ENCODE results near the gene ZNF230. TPM values are rescaled to one million over a fixed set of nuclear protein-coding genes. Genes with fewer than 3 reads are reported as not detected.

Gene ZNF230
- total and polyA plus RNA-seq, 9 of the 15 experiments (the other 6 are each of a cell fraction or from before 2014, with no cell fraction given): 1.3 to 4.0 (median 2.2) TPM

GRCh38 chr19:44051650-44052402 is 49.1 kb downstream of the ZNF230 start, which contains the start of gene ZNF223 (continued):
- TF ChIP-seq E2F3 (CRISPR knock-in tag; IDR thresholded peaks at IDR 0.05): no peak
- peak; percentile 64 for TF ChIP-seq BACH1 (tag; IDR thresholded peaks at IDR 0.05)
- TF ChIP-seq CBX3 (IDR thresholded peaks at IDR 0.05; ENCODE audit: borderline replicate concordance in 1 of 2, low read length in 2 of 2): 0 out of 3 replicates have a peak, but pooled peaks of 1 of the 2 experiments have one; percentile 19
- TF ChIP-seq SAP30 (IDR thresholded peaks at IDR 0.05; ENCODE audit: borderline replicate concordance, insufficient read depth, low read depth, low read length, poor library complexity, severe bottlenecking): no peak
- TF ChIP-seq SMAD4 (CRISPR knock-in tag; conservative IDR thresholded peaks at IDR 0.05): peak; percentile 45; the same call in 1 of the 2 replicates
- TF ChIP-seq ZNF584 (CRISPR knock-in tag; IDR thresholded peaks at IDR 0.05; ENCODE audit: low read depth): peak; percentile 53; the same call in 1 of the 2 replicates
- peak; percentile 95 for TF ChIP-seq GABPA (tag; conservative IDR thresholded peaks at IDR 0.05; ENCODE audit: low read depth)
- no peak for TF ChIP-seq PHB2 (IDR thresholded peaks at IDR 0.05; ENCODE audit: low read depth)
- peak; percentile 64; the same call in 1 of the 2 replicates for TF ChIP-seq CREM (IDR thresholded peaks at IDR 0.05; ENCODE audit: low read depth)
- TF ChIP-seq NFYB (IDR thresholded peaks at IDR 0.05; ENCODE audit: extremely low read depth, insufficient read length): no peak
- peak; percentile 12; the same call in 1 of the 2 replicates for TF ChIP-seq GMEB1 (CRISPR knock-in tag; IDR thresholded peaks at IDR 0.05)
- TF ChIP-seq ZSCAN29 (IDR thresholded peaks at IDR 0.05): no peak
- no peak for TF ChIP-seq ZNF695 (CRISPR knock-in tag; IDR thresholded peaks at IDR 0.05)
- TF ChIP-seq, protein P1, sequence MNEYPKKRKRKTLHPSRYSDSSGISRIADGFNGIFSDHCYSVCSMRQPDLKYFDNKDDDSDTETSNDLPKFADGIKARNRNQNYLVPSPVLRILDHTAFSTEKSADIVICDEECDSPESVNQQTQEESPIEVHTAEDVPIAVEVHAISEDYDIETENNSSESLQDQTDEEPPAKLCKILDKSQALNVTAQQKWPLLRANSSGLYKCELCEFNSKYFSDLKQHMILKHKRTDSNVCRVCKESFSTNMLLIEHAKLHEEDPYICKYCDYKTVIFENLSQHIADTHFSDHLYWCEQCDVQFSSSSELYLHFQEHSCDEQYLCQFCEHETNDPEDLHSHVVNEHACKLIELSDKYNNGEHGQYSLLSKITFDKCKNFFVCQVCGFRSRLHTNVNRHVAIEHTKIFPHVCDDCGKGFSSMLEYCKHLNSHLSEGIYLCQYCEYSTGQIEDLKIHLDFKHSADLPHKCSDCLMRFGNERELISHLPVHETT (CRISPR knock-in tag; conservative IDR thresholded peaks at IDR 0.05 in 1 of 2, IDR thresholded peaks at IDR 0.05 in 1 of 2): peak in 1 of 2 experiments; percentile 75; a peak in 2 of 4 replicates
- TF ChIP-seq DMBX1 (CRISPR knock-in tag; IDR thresholded peaks at IDR 0.05; ENCODE audit: borderline replicate concordance): 0 out of 2 replicates have a peak, but pooled peaks have one; percentile 32

Data from K562 (cell line).